Activated CD4-positive, alpha-beta T cell treated with anti-CD3 and anti-CD28 coated beads, Interleukin-2, amount 50 U/mL, for 16 hours (primary cell): Measurements from ENCODE around the gene CHKA.

Experiments used
- DNase-seq: peaks from one replicate; pipeline ENCODE4 v3.0.0-alpha.2; 2020

CHKA gene

GRCh38 chr11:68012843-68013610 is 108.2 kb downstream of the CHKA start:
- no peak for DNase-seq

DNA sequence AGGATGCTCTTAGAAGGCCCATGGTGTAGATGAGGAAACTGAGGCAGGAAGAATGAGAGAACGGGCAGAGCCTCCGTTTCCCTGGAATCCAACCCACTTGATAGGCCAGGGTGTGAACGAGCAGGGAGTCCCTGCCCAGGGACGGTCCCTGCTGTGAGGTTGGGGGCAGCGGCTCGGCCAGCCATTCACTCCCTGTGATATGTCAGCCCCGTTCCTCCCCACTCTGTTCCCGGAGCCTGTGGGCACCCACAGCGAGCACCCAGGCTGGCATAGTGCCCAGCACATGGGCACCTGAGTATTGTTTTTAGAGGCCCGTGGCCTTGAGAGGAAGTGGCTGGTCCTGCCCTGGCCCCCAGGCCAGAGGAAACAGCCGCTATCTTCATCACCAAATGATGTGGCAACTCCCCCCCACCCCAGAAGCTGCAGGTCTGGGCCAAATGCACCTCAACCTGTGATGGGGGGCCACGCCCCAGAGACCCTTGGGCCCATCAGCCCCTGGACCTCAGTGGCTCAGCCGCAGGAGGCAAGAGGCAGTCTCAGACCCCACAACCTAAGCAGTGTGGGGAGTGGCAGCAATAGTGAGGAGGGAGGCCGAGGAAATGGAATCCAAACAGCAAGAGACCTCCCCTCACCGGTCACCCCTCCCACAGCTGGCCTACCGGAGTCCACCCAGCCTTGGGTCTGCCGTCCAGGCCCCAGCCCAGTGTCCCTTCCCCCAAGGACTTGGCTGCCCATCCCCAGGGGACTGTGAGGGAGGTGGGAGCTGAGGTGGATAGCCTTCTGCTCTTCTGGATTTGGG is 108.9 kb downstream of the CHKA start:
- no peak for DNase-seq

DNA sequence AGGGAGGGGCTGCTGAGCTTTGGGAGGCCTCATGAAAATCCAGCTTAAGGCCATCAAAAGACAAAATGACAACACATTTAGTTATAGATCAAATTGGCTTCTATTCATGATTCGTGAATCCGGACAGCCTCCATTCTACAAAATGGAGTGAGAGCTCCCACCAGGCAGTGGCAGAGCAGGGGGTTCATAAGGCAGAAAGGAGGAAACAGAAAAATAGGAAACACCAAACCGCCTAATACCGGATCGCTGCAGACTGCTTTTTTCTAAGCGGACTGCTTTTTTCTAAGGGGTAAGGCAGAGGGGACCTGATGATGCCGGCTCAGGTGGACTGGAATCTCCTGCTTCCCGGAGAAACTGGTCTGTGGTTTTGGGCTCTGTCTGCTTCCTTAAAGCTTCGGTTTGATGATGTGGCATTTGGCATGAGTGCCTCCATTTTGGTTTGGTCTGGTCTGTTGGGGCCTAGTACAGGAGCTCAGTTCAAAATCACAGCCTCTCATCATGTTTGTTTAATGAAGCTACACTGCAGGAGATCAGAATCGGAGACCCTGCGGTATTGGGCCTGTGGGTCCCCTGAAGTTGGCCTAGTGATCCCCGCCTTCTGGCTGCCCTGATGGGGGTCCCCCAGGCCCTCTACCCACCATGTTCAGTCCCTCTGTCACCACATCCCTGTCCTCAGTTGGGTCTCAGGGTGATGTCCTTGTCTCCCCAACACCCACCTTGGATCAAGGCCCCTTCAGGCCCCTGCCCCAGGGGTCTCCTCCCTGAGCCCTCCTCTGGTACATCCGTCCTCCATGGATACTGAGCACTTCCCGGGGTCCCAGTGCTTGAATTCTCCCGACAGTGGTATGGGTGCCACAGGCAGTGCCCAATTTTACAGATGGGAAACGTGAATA is 109.9 kb downstream of the CHKA start:
- no peak for DNase-seq

DNA sequence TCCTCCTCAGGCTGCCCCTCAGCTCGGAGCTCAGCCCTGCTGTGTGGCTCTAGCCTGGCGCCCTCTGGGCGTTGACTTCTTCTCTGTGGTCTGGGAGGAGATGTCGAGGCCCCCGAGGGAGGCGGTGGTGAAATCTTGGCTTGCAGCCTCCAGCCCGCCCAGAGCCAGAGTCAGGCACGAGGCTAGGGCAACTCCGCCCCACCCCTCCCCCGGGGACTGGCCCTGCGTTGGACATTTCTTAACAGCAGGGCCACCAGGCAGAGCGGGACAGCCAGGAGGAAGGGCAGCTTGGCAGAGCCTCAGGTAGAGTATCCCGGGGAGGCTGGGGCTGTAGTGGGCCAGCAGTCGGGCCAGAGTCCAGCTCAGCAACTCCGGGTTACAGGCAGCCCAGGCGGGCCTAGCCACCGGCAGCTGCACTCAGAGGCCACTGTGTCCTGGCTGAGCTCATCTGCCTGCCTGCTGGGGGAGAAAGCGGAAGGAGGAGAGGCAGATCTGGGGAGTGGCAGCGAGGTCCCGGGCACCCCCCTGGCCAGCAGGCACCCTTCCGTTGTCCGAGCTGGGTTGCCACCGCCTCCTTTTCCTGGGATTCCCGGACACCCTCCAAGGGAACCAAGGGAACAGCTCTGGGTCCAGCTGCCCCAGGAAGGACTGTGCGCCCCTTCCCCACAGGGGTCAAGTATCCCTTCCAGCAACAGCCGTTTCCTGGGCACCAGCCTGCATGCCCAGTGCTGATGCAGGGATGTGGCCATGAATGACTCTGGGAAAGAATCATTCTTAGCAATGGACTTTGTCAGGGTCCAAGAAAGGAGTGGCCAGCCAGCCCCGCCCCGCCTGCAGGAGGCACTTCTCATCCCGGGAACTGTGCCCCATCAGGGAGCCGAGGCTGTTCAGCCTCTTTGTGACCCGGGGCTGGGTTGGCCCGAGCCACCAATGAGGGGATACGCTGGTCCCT is 110.8 kb downstream of the CHKA start, which contains the start of gene ALDH3B1:
Gene ALDH3B1 (plus strand): TSS at position 238 of the 952 bp plus-strand sequence. CDS start 4,971 bp downstream, outside the sequence.
- no peak for DNase-seq

GRCh38 chr11:68009391-68010089 is 111.6 kb downstream of the CHKA start:
- DNase-seq, result peak; percentile 8

DNA sequence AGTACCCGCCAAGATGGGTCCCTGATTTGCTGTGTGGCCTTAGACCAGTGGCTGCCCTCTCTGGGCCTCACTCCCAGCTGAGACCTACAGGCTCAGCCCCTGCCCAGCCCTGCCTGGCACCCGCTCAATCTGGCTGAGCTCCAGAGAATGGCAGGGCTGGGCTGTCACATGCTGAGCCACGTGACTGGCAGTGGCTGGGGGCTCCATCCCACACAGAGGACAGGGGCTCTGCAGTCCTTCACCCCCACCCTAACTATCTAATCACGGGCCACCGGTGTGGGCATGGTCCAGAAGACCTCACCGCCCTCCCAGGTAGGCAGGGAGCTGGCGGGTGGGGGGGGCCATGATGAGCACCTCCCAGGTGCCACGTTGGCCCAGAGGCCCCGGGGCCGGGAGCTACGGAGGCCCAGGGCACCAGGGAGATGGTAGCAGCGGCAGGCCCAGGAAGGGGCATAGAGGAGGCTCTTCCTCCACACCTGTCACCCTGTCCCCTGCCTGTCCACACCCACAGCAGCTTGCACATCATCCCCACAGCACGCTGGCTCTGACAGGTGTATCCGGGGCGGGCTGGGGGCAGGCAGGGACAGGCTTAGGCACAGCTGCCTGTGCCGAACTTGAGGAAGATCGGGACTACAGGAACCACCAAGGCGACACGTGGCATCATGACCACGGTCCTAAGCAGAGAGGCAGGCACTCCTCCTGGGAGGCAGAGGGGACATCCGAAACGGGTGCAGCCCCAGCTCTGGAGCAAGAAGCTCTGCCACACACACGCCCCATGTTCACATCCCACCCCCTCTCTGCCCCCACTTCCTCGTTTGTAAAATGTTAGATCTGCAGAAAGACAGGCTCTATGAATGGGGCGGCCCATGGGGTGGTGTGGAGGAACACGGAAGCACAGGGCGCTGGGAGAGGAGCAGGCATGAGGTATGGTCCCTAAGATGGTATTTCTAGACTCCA is 112.5 kb downstream of the CHKA start:
- no peak for DNase-seq

- no peak for DNase-seq
These were observed 113.4 kb downstream of the CHKA start for GRCh38 chr11:68007498-68008380.

- no peak for DNase-seq
These were observed 114.5 kb downstream of the CHKA start for GRCh38 chr11:68006606-68007166.

- DNase-seq, result no peak
These were observed 116.4 kb downstream of the CHKA start for GRCh38 chr11:68004551-68005335.

GRCh38 chr11:68003846-68004550 is 117.2 kb downstream of the CHKA start, which contains the start of gene UNC93B1:
UNC93B1 (minus strand) TSS chr11:68004097; CDS start chr11:68004043, 54 bp downstream.
- DNase-seq, result peak; percentile 88

GRCh38 chr11:68002938-68003845 is 118.0 kb downstream of the CHKA start:
- peak; percentile 12 for DNase-seq
